Activated CD8-positive, alpha-beta memory T cell treated with anti-CD3 and anti-CD28 coated beads, Interleukin-2, amount 10 ng/mL, durations not matched to agents 7 days and 5 days (primary cell): ENCODE data around the gene MIA3. TPM values are rescaled to one million over a fixed set of nuclear protein-coding genes. Genes with fewer than 3 reads are reported as not detected.
"Not testable (repeated sequence)": the region's sequence is repeated elsewhere in the genome, so short reads cannot be mapped to it uniquely, and the experiment has no call there.

ENCODE experiments used
- ATAC-seq: fragments of 150-1000 bp; cut with Tn5 transposase; one replicate; pipeline ENCODE4 v1.10.0; 2021; ENCODE audit warnings: moderate library complexity
- CTCF ChIA-PET: fragments of 350-600 bp; sonication (Branson Sonifier 250); formaldehyde crosslinking; loops from one replicate; lab custom pipeline; 2021; ENCODE audit warnings: antibody characterized with exemption; lab: Charles Lee
- DNase-seq: peaks from one replicate; pipeline ENCODE4 v3.0.0-alpha.2; 2020
- H3K27ac Mint-ChIP-seq: one replicate; pipeline ENCODE4 v1.8.0; 2021; ENCODE audit warnings: mild to moderate bottlenecking, mixed read lengths
- H3K27me3 Mint-ChIP-seq: one replicate; pipeline ENCODE4 v1.8.0; 2021; ENCODE audit warnings: mixed read lengths
- H3K36me3 Mint-ChIP-seq: one replicate; pipeline ENCODE4 v1.8.0; 2021; ENCODE audit warnings: mild to moderate bottlenecking, mixed read lengths
- H3K4me1 Mint-ChIP-seq: one replicate; pipeline ENCODE4 v1.8.0; 2021; ENCODE audit warnings: mixed read lengths
- H3K4me3 Mint-ChIP-seq: one replicate; pipeline ENCODE4 v1.8.0; 2021; ENCODE audit warnings: mild to moderate bottlenecking, moderate library complexity, mixed read lengths
- H3K9me3 Mint-ChIP-seq: one replicate; pipeline ENCODE4 v1.8.0; 2022; ENCODE audit warnings: low read depth, mixed read lengths
- total RNA-seq, 2 experiments: library from RNA; stranded (reverse); gene quantifications; one replicate each; pipeline ENCODE4 v1.2.3, GENCODE V29; 2021

The MIA3 gene
- total RNA-seq, 2 experiments from 2014 or later = 50.0 to 51.8 TPM

DNA sequence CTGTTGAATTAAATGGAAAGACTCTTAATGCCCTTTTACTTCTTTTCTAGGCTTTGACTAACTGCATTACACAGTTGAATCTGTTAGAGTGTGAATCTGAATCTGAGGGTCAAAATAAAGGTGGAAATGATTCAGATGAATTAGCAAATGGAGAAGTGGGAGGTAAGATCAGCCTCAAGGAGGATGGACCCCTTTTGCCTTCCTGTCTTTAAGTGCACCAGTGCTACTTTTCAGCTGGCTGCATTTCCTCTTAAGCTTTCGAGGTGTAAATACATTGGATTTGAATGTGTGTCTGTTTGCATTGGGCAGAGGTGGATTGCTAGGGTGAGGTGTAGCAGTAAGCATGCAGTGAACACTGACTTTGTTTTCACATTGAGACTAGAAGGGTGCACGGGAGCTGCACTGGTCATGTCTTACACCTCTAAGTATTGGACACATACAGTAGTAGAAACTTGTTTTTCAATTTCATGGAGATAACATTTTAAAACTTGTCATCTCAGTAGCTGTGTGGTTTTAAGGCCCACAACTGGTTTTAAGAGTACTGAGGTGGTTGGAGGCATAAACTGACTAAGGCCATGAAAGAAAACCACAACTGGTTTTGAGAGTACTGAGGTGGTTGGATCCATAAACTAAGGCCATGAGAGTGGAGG is 35.4 kb downstream of the MIA3 start:
- Mint-ChIP-seq H3K4me3 (peak overlapping the region; percentile 16), H3K27ac (peak overlapping the region; percentile 87), H3K27me3 (no peaks in the 10 kb centered on the region), H3K9me3 (no peaks in the 10 kb centered on the region), H3K4me1 (peaks cover 49% of the 10 kb centered on the region), H3K36me3 (peaks cover 81% of the 10 kb centered on the region)
- CTCF ChIA-PET = interaction anchor here (1.4 to 3.1 kb wide), 5 partner anchors 9 to 60 kb away, joined by 3 to 22 read pairs (median 5); partner anchors contain the start of genes AIDA and BROX
- peak; percentile 74 for ATAC-seq
- DNase-seq = peak; percentile 74

GRCh38 chr1:222654849-222655248 is 37.0 kb downstream of the MIA3 start:
- CTCF ChIA-PET = interaction anchor here (0.6 to 3.1 kb wide), 5 partner anchors 10 to 78 kb away, joined by 3 to 22 read pairs (median 3); no protein-coding TSS in a partner anchor
- Mint-ChIP-seq H3K4me1 (peaks cover 49% of the 10 kb centered on the region), H3K4me3 (peak overlapping the region; percentile 42), H3K36me3 (peaks cover 89% of the 10 kb centered on the region), H3K9me3 (no peaks in the 10 kb centered on the region), H3K27me3 (no peaks in the 10 kb centered on the region), H3K27ac (peak overlapping the region; percentile 87)
- ATAC-seq (peak; percentile 83), DNase-seq (peak; percentile 88)

GRCh38 chr1:222656391-222657155 is 38.7 kb downstream of the MIA3 start:
- H3K4me1 Mint-ChIP-seq = peaks cover 49% of the 10 kb centered on the region
- H3K27ac Mint-ChIP-seq = peak overlapping the region; percentile 2
- peaks cover 90% of the 10 kb centered on the region for H3K36me3 Mint-ChIP-seq
- H3K27me3 Mint-ChIP-seq = no peaks in the 10 kb centered on the region
- no peak overlapping the region for H3K4me3 Mint-ChIP-seq
- no peak for DNase-seq
- CTCF ChIA-PET = interaction anchor here (1.2 to 2.2 kb wide), 2 partner anchors 14 to 76 kb away, joined by 4 to 6 read pairs; no protein-coding TSS in a partner anchor
- H3K9me3 Mint-ChIP-seq = no peaks in the 10 kb centered on the region
- ATAC-seq = no peak

GRCh38 chr1:222657899-222658298 is 40.0 kb downstream of the MIA3 start:
- Mint-ChIP-seq H3K4me1 (peaks cover 41% of the 10 kb centered on the region), H3K27ac (no peak overlapping the region), H3K27me3 (no peaks in the 10 kb centered on the region), H3K36me3 (peaks cover 89% of the 10 kb centered on the region), H3K4me3 (no peak overlapping the region), H3K9me3 (no peaks in the 10 kb centered on the region)
- ATAC-seq (no peak), DNase-seq (no peak)
- CTCF ChIA-PET = interaction anchor here (2.2 kb wide), 1 partner anchor 13 kb away, joined by 6 read pairs; no protein-coding TSS in a partner anchor

DNA sequence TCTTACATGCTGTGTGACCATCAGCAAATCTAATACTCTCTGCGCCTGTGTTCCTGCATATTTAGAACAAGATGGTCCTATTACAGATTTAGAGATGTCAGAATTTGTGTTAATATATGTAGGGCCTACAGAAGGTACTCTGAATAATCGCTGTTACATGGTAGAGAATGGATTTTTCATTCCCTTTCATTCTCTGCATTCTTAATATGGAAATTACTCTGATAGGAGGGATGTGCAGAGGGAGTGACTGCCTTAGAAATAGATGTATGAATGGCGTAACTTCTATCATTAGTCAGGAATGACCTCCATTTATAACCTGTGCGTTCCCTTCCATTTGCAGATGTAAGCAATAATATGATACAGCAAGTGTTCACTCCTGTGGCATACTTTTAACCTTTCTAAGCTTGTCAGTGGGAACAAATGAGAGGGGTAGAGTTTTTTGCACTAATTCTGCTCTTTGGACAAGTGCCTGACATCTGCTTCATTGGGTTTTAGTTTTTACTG is 45.6 kb downstream of the MIA3 start:
- H3K36me3 Mint-ChIP-seq = peaks cover 72% of the 10 kb centered on the region
- H3K9me3 Mint-ChIP-seq = no peaks in the 10 kb centered on the region
- H3K4me3 Mint-ChIP-seq = no peak overlapping the region
- no peaks in the 10 kb centered on the region for H3K27me3 Mint-ChIP-seq
- CTCF ChIA-PET = no interaction called here
- no peak overlapping the region for H3K27ac Mint-ChIP-seq
- peaks cover 2% of the 10 kb centered on the region for H3K4me1 Mint-ChIP-seq
- no peak for DNase-seq
- no peak for ATAC-seq

- H3K4me1 Mint-ChIP-seq = peaks cover 7% of the 10 kb centered on the region
- H3K36me3 Mint-ChIP-seq = peaks cover 56% of the 10 kb centered on the region
- DNase-seq (no peak), ATAC-seq (no peak)
- no peak overlapping the region for H3K27ac Mint-ChIP-seq
- no peak overlapping the region for H3K4me3 Mint-ChIP-seq
- CTCF ChIA-PET = no interaction called here
- H3K9me3 Mint-ChIP-seq = no peaks in the 10 kb centered on the region
- no peaks in the 10 kb centered on the region for H3K27me3 Mint-ChIP-seq
Measured at GRCh38 chr1:222665964-222666363, 48.1 kb downstream of the MIA3 start.

GRCh38 chr1:222668184-222668583 is 50.3 kb downstream of the MIA3 start:
- ATAC-seq, H3K27ac Mint-ChIP-seq, H3K9me3 Mint-ChIP-seq, H3K4me1 Mint-ChIP-seq, H3K4me3 Mint-ChIP-seq, CTCF ChIA-PET, H3K27me3 Mint-ChIP-seq, DNase-seq: not testable (repeated sequence)
- H3K36me3 Mint-ChIP-seq = peaks cover 51% of the 10 kb centered on the region

- H3K36me3 Mint-ChIP-seq = peaks cover 46% of the 10 kb centered on the region
- H3K4me3 Mint-ChIP-seq, DNase-seq, H3K4me1 Mint-ChIP-seq, ATAC-seq, H3K27me3 Mint-ChIP-seq, H3K27ac Mint-ChIP-seq, CTCF ChIA-PET, H3K9me3 Mint-ChIP-seq: not testable (repeated sequence)
Measured at GRCh38 chr1:222669107-222669506, 51.2 kb downstream of the MIA3 start.

GRCh38 chr1:222670110-222670509 is 52.2 kb downstream of the MIA3 start:
- no peak for DNase-seq

DNA sequence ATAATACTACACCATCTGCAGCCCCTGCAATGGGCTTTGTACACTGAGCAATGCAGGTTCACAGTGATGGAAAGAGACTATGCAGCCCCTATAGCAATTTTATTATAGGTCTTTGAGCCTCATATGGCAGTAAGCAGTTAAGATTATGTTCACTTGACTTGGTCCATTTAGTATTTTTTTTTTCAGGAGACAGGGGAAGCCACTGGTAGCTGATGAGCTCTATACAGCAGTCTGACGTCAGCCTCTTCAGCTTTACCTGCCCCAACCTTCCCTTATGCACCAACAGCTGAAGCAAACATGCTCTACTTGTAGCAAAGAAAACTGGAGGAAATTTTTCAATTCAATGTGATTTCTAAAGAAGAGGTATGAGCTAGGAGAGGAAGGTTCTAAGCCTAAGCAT is 62.2 kb downstream of the MIA3 start:
- no peak overlapping the region for H3K27ac Mint-ChIP-seq
- DNase-seq (no peak), ATAC-seq (no peak)
- H3K9me3 Mint-ChIP-seq = no peaks in the 10 kb centered on the region
- H3K4me1 Mint-ChIP-seq = no peaks in the 10 kb centered on the region
- CTCF ChIA-PET = no interaction called here
- H3K27me3 Mint-ChIP-seq = no peaks in the 10 kb centered on the region
- peaks cover 11% of the 10 kb centered on the region for H3K36me3 Mint-ChIP-seq
- H3K4me3 Mint-ChIP-seq = no peak overlapping the region

More at GRCh38 chr1:222670110-222670509, 52.2 kb downstream of the MIA3 start:
- CTCF ChIA-PET = interaction anchor here (0.8 to 1.9 kb wide), 3 partner anchors 12 to 22 kb away, joined by 4 to 6 read pairs (median 4); no protein-coding TSS in a partner anchor
- H3K36me3 Mint-ChIP-seq = peaks cover 48% of the 10 kb centered on the region
- H3K27ac Mint-ChIP-seq = peak overlapping the region; percentile 30
- H3K4me1 Mint-ChIP-seq = peaks cover 5% of the 10 kb centered on the region
- no peak overlapping the region for H3K4me3 Mint-ChIP-seq
- no peaks in the 10 kb centered on the region for H3K9me3 Mint-ChIP-seq
- no peak for ATAC-seq
- no peaks in the 10 kb centered on the region for H3K27me3 Mint-ChIP-seq

DNA sequence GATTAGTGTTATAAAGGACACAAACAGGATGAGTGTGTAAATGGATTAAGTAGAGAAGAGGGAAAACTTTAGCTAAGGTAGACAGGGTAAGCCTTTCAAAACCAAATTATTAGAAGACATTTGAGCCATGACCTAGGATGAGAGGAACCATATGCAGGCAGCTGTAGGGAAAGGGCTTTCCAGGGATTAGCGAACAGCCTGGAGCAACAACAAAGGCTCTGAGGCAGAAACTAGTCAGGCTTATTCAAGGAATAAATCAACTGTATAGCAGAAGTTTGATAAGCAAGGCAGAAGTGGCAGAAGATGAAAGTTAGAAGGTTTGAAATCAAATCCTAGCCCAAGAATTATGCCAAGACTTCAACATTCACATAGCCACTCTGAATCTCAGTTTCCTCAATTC is 73.1 kb downstream of the MIA3 start:
- DNase-seq = no peak
- Mint-ChIP-seq H3K27me3 (no peaks in the 10 kb centered on the region), H3K4me1 (peaks cover 2% of the 10 kb centered on the region), H3K9me3 (no peaks in the 10 kb centered on the region), H3K4me3 (no peak overlapping the region), H3K27ac (no peak overlapping the region), H3K36me3 (peaks cover 25% of the 10 kb centered on the region)
- CTCF ChIA-PET = no interaction called here
- ATAC-seq = no peak

GRCh38 chr1:222694927-222695326 is 77.0 kb downstream of the MIA3 start:
- Mint-ChIP-seq H3K27me3 (no peaks in the 10 kb centered on the region), H3K9me3 (no peaks in the 10 kb centered on the region), H3K4me1 (peaks cover 4% of the 10 kb centered on the region), H3K36me3 (peaks cover 21% of the 10 kb centered on the region), H3K4me3 (no peak overlapping the region), H3K27ac (no peak overlapping the region)
- CTCF ChIA-PET = interaction anchor here (0.6 kb wide), 1 partner anchor 59 kb away, joined by 4 read pairs; no protein-coding TSS in a partner anchor
- ATAC-seq (no peak), DNase-seq (no peak)

GRCh38 chr1:222696741-222697140 is 78.8 kb downstream of the MIA3 start:
- Mint-ChIP-seq H3K4me3 (no peak overlapping the region), H3K27me3 (no peaks in the 10 kb centered on the region), H3K36me3 (peaks cover 25% of the 10 kb centered on the region), H3K27ac (no peak overlapping the region), H3K9me3 (no peaks in the 10 kb centered on the region), H3K4me1 (peaks cover 4% of the 10 kb centered on the region)
- CTCF ChIA-PET = no interaction called here
- DNase-seq = no peak
- no peak for ATAC-seq
